NB4 (cell line): ENCODE results near the gene CD300LB.

ENCODE experiments used
- DNase-seq: peaks from one replicate; pipeline ENCODE4 v3.0.0; 2010; ENCODE audit warnings: low read depth
- H3K4me3 ChIP-seq: one replicate; pipeline ENCODE4 v1.5.1; 2011; ENCODE audit warnings: mild to moderate bottlenecking, low read depth, low read length, moderate library complexity
- CTCF ChIP-seq: IDR thresholded peaks from one replicate; pipeline ENCODE4 v1.5.1; 2012; ENCODE audit warnings: low read depth, low read length
- MAX ChIP-seq: IDR thresholded peaks from 2 replicates; pipeline ENCODE4 v1.6.1; 2011; ENCODE audit warnings: low read depth, low read length
- MYC ChIP-seq: IDR thresholded peaks from 2 replicates; pipeline ENCODE4 v1.6.1; 2011; ENCODE audit warnings: low read depth, low read length
- POLR2A ChIP-seq: IDR thresholded peaks from 2 replicates; pipeline ENCODE4 v1.6.1; 2011; ENCODE audit warnings: mild to moderate bottlenecking; ENCODE audit not compliant: insufficient read length; ENCODE audit errors: extremely low read depth

Gene CD300LB

GRCh38 chr17:74542166-74542565 is 10.9 kb upstream of the CD300LB start:
- no peak for TF ChIP-seq CTCF
- TF ChIP-seq MAX = no peak
- no peak for TF ChIP-seq MYC
- no peak for TF ChIP-seq POLR2A
- H3K4me3 ChIP-seq = no peak overlapping the region
- DNase-seq = no peak

- no peak for DNase-seq
- TF ChIP-seq POLR2A (no peak), MYC (no peak), CTCF (no peak), MAX (no peak)
- H3K4me3 ChIP-seq = no peak overlapping the region
These were observed 10.2 kb upstream of the CD300LB start for GRCh38 chr17:74541176-74542111.

GRCh38 chr17:74539281-74539820 is 8.1 kb upstream of the CD300LB start:
- H3K4me3 ChIP-seq = no peak overlapping the region
- DNase-seq = no peak
- TF ChIP-seq MYC (no peak), CTCF (no peak), MAX (no peak), POLR2A (no peak)

- TF ChIP-seq MYC = no peak
- TF ChIP-seq POLR2A = no peak
- TF ChIP-seq CTCF = no peak
- TF ChIP-seq MAX = no peak
- no peak for DNase-seq
- H3K4me3 ChIP-seq = no peak overlapping the region
These were observed 5.6 kb upstream of the CD300LB start for GRCh38 chr17:74536890-74537289.

GRCh38 chr17:74532115-74532514 is 840 bp upstream of the CD300LB start:
- H3K4me3 ChIP-seq = peak overlapping the region; percentile 82
- peak; percentile 95 for DNase-seq
- TF ChIP-seq POLR2A (peak; percentile 46), CTCF (no peak), MYC (peak; percentile 97), MAX (peak; percentile 87)
